ENCODE data around the gene C1QTNF8.
A peak's percentile ranks its signal among the peaks of the same experiment; 100 is the strongest.

Gene C1QTNF8

GRCh38 chr16:1102921-1103635 is 7.0 kb upstream of the C1QTNF8 start:
- no peak overlapping the region for H2AFZ ChIP-seq (ENCODE audit: low read depth)
- no peak overlapping the region for H3K9ac ChIP-seq
- TF ChIP-seq CTCF (conservative IDR thresholded peaks at IDR 0.05; ENCODE audit: low read depth, low read length), result peak; percentile 51
- no peak overlapping the region for H3K27ac ChIP-seq
- no peak overlapping the region for H3K4me3 ChIP-seq (IDR thresholded peaks at IDR 0.05; ENCODE audit: insufficient read depth, low read depth, low read length)
- no peaks in the 10 kb centered on the region for H4K20me1 ChIP-seq (ENCODE audit: insufficient read depth)
- H3K4me1 ChIP-seq (ENCODE audit: low read depth, poor library complexity, severe bottlenecking), result no peaks in the 10 kb centered on the region
- H3K27me3 ChIP-seq (ENCODE audit: insufficient read depth, low read depth), result peaks cover 90% of the 10 kb centered on the region
- no peaks in the 10 kb centered on the region for H3K79me2 ChIP-seq (ENCODE audit: insufficient read depth, low read depth)
- peak overlapping the region; percentile 36; the same call in 1 of the 2 replicates for H3K4me2 ChIP-seq
- no peaks in the 10 kb centered on the region for H3K36me3 ChIP-seq (ENCODE audit: insufficient read depth)

GRCh38 chr16:1102333-1102700 is 6.3 kb upstream of the C1QTNF8 start:
- peaks cover 90% of the 10 kb centered on the region for H3K27me3 ChIP-seq (ENCODE audit: insufficient read depth, low read depth)
- H3K4me1 ChIP-seq (ENCODE audit: low read depth, poor library complexity, severe bottlenecking), result no peaks in the 10 kb centered on the region
- H4K20me1 ChIP-seq (ENCODE audit: insufficient read depth), result no peaks in the 10 kb centered on the region
- H2AFZ ChIP-seq (ENCODE audit: low read depth), result no peak overlapping the region
- H3K27ac ChIP-seq, result no peak overlapping the region
- H3K4me2 ChIP-seq, result no peak overlapping the region
- H3K4me3 ChIP-seq (IDR thresholded peaks at IDR 0.05; ENCODE audit: insufficient read depth, low read depth, low read length), result no peak overlapping the region
- no peaks in the 10 kb centered on the region for H3K79me2 ChIP-seq (ENCODE audit: insufficient read depth, low read depth)
- H3K36me3 ChIP-seq (ENCODE audit: insufficient read depth), result no peaks in the 10 kb centered on the region
- no peak overlapping the region for H3K9ac ChIP-seq
- no peak for TF ChIP-seq CTCF (conservative IDR thresholded peaks at IDR 0.05; ENCODE audit: low read depth, low read length)

- TF ChIP-seq CTCF (conservative IDR thresholded peaks at IDR 0.05; ENCODE audit: low read depth, low read length), result no peak
- H3K4me2 ChIP-seq, result no peak overlapping the region
- no peak overlapping the region for H3K4me3 ChIP-seq (IDR thresholded peaks at IDR 0.05; ENCODE audit: insufficient read depth, low read depth, low read length)
- no peak overlapping the region for H2AFZ ChIP-seq (ENCODE audit: low read depth)
- no peak overlapping the region for H3K9ac ChIP-seq
- H3K4me1 ChIP-seq (ENCODE audit: low read depth, poor library complexity, severe bottlenecking), result no peaks in the 10 kb centered on the region
- H3K27ac ChIP-seq, result no peak overlapping the region
- peaks cover 90% of the 10 kb centered on the region for H3K27me3 ChIP-seq (ENCODE audit: insufficient read depth, low read depth)
- H4K20me1 ChIP-seq (ENCODE audit: insufficient read depth), result no peaks in the 10 kb centered on the region
- no peaks in the 10 kb centered on the region for H3K36me3 ChIP-seq (ENCODE audit: insufficient read depth)
- no peaks in the 10 kb centered on the region for H3K79me2 ChIP-seq (ENCODE audit: insufficient read depth, low read depth)
Observed at GRCh38 chr16:1101573-1102332, 5.7 kb upstream of the C1QTNF8 start.

- Histone ChIP-seq H3K27me3 (ENCODE audit: insufficient read depth, low read depth) (peaks cover 92% of the 10 kb centered on the region), H3K4me2 (no peak overlapping the region), H3K4me3 (IDR thresholded peaks at IDR 0.05; ENCODE audit: insufficient read depth, low read depth, low read length) (no peak overlapping the region), H3K79me2 (ENCODE audit: insufficient read depth, low read depth) (no peaks in the 10 kb centered on the region), H2AFZ (ENCODE audit: low read depth) (no peak overlapping the region), H3K27ac (no peak overlapping the region), H3K4me1 (ENCODE audit: low read depth, poor library complexity, severe bottlenecking) (no peaks in the 10 kb centered on the region), H3K36me3 (ENCODE audit: insufficient read depth) (no peaks in the 10 kb centered on the region), H3K9ac (no peak overlapping the region), H4K20me1 (ENCODE audit: insufficient read depth) (no peaks in the 10 kb centered on the region)
- no peak for TF ChIP-seq CTCF (conservative IDR thresholded peaks at IDR 0.05; ENCODE audit: low read depth, low read length)
Observed at GRCh38 chr16:1101133-1101532, 5.1 kb upstream of the C1QTNF8 start.

Measured in KMS-11 (cell line).